Neural cell (in vitro differentiated cells): ENCODE measurements around the gene PRICKLE2.

ENCODE experiments used
- EP300 ChIP-seq: fragments of 450-650 bp; conservative IDR thresholded peaks from 2 replicates; pipeline ENCODE4 v1.6.1; 2014; ENCODE audit warnings: antibody characterized with exemption, mild to moderate bottlenecking, moderate library complexity; ENCODE audit not compliant: poor library complexity, severe bottlenecking
- EZH2 ChIP-seq: fragments of 200-600, 300-800 bp; shearing (Covaris generic), sonication (generic); IDR thresholded peaks from 2 replicates; pipeline ENCODE4 v1.6.1; 2014; ENCODE audit warnings: antibody characterized with exemption, low read length, borderline replicate concordance, mild to moderate bottlenecking; ENCODE audit not compliant: insufficient read depth, poor library complexity, severe bottlenecking
- POLR2AphosphoS5 ChIP-seq: IDR thresholded peaks from 2 replicates; pipeline ENCODE4 v1.6.1; 2012
- REST ChIP-seq: IDR thresholded peaks from 2 replicates; pipeline ENCODE4 v1.6.1; 2012; ENCODE audit warnings: borderline replicate concordance
- SMC3 ChIP-seq: fragments of 450-650 bp; conservative IDR thresholded peaks from 2 replicates; pipeline ENCODE4 v1.6.1; 2014; ENCODE audit warnings: antibody characterized with exemption, mild to moderate bottlenecking, moderate library complexity; ENCODE audit not compliant: poor library complexity
- TF ChIP-seq, protein P1 (sequence below): fragments of 450-650 bp; IDR thresholded peaks from 2 replicates; pipeline ENCODE4 v1.5.1; 2014; ENCODE audit warnings: antibody characterized with exemption, mild to moderate bottlenecking, moderate library complexity; ENCODE audit not compliant: poor library complexity, severe bottlenecking

DNA sequence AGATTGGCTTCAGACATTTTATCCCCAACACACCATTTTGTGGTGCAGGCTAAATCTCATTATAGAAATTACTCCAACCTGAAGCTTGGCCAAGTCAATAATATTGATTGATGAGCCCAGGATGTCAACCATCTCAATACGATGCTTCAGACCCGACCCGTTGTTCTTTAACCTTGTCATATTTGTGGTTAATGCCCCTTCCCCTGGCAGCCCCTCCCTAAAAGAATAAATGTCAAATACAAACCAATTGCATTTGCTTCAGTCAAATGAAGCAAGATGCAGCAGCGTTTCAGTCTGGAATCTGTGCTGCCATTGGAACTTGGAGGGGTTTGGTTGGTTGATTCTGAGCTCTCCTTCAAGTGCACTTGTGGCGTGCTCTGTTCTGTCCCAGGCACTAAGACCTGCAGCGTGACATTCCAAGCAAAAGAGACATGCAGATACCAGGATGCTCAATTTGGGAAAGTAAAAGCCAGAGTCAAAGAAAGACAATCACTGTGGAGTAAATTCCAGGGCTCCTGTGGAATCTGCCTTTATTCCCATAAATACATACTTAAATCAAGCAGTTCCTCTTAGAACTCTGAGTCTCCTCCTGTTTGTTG, 178.2 kb downstream of the PRICKLE2 start:
- TF ChIP-seq, protein P1, sequence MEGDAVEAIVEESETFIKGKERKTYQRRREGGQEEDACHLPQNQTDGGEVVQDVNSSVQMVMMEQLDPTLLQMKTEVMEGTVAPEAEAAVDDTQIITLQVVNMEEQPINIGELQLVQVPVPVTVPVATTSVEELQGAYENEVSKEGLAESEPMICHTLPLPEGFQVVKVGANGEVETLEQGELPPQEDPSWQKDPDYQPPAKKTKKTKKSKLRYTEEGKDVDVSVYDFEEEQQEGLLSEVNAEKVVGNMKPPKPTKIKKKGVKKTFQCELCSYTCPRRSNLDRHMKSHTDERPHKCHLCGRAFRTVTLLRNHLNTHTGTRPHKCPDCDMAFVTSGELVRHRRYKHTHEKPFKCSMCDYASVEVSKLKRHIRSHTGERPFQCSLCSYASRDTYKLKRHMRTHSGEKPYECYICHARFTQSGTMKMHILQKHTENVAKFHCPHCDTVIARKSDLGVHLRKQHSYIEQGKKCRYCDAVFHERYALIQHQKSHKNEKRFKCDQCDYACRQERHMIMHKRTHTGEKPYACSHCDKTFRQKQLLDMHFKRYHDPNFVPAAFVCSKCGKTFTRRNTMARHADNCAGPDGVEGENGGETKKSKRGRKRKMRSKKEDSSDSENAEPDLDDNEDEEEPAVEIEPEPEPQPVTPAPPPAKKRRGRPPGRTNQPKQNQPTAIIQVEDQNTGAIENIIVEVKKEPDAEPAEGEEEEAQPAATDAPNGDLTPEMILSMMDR, result no peak
- TF ChIP-seq REST (no peak), SMC3 (no peak), EZH2 (no peak), POLR2AphosphoS5 (no peak), EP300 (no peak)
